Stimulated activated CD4-positive, alpha-beta T cell treated with anti-CD3 and anti-CD28 coated beads, Interleukin-12 subunit alpha, Interleukin-12 subunit beta, amount 100 ng/mL, for 48 hours (primary cell): ENCODE data around the gene BMI1.
"Not testable (repeated sequence)": the region's sequence is repeated elsewhere in the genome, so short reads cannot be mapped to it uniquely, and the experiment has no call there.

Source experiments
- DNase-seq, 3 donors: peaks; one replicate each; pipeline ENCODE4 v3.0.0-alpha.2; 2020; ENCODE audit warnings: low read depth in 2 of 3, low spot score in 1 of 3

The BMI1 gene

DNA sequence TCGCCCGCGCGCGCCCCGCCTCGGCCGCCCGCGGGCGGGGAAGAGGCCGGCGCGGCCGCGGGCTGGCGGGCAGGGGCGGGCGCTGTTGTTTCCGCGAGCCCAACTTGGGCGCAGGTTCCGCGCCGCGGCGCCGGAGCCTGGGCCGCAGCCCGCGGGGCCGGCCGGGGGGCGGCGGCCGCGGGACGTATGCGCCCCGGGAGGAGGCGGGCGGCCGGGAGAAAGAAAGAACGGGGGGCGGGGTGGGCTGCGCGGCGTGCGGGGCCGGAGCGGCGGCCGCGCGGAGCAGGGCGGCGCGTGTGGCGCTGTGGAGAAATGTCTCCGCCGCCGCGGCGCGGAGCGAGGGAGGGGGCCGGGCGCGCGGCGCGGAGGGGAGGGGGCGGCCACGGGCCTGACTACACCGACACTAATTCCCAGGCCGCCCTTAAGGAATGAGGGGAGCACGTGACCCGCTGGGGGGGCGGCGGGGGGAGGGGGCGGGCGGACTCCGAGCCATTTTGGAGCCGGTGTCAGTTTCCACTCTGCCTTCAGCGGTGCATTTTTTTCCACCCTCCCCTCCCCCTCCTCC lies at the start of gene BMI1:
BMI1 (plus strand) TSS at position 509 of the 565 bp plus-strand sequence. CDS start 5,351 bp downstream, outside the sequence.
- DNase-seq = peak in 1 of 3 donors; percentile 60

DNA sequence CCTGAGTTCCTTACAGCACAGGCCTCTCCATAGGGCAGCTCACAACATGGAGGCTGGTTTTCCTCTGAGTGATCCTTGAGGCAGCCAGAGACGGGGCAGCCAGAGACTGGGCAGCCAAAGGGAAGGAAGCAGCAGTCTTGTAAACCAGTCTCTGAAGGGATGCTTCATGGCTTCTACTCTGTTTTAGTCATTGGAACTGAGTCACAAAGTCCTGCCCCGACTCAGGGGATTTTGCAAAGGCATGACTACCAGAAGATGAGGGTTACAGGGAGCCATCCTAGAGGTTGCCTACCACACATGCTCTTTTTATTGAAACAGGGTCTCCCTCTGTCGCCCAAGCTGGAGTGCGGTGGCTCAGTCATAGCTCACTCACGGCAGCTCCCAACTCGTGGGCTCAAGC lies 49.1 kb upstream of the BMI1 start:
- no peak for DNase-seq

DNA sequence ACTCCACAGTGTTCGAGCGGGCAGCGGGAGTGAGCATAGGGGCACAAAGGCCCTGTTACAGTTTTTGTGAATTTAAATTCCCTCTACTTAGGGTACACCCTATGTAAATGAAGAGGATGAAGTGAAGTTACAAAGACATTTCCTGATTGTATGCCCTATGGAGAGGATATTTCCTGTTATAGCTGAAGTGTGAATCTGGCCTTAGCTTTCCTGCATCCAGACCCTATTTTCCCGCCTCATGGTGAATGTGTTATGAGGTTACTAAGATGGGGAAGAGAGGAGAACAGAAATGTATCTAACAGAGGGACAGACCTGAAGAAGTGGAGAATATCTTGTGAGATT lies 42.5 kb upstream of the BMI1 start:
- no peak for DNase-seq

DNA sequence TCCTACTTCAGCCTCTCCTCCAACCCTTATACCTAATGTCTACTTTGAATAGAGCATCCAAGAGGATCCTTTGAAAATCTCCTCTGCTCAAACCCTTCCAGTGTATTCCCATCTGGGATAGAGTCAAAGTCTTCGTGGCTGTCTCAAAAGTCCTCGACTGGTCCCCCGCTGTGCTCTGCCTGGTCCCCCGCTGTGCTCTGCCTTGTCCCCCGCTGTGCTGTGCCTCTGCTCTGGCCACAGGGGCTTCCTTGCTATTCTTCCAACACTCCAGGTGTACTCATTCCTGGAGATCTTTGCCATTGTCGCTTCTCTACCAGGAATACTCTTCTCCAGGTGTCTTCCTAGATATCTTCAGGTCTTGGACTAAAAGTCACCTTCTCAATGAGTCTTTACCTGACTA lies 40.8 kb upstream of the BMI1 start:
- no peak for DNase-seq

DNA sequence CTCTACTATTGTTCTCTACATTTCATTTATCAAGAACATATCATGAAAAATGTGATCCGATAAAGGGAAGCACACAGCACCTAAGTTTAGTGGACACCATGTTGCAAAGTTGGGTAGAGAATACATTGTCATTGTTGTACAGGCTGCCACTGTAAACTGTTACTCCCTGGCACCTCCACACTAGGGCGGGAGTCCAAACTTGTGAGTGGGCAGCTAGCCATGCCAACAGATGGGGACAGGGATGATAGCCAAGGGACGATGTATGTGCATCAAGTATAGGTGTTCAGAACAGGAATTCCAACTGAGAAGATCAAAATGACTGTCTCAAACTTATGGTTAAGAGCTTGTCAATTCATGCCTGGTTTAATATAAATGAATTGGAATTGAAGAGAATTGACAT lies 35.8 kb upstream of the BMI1 start:
- no peak for DNase-seq

DNA sequence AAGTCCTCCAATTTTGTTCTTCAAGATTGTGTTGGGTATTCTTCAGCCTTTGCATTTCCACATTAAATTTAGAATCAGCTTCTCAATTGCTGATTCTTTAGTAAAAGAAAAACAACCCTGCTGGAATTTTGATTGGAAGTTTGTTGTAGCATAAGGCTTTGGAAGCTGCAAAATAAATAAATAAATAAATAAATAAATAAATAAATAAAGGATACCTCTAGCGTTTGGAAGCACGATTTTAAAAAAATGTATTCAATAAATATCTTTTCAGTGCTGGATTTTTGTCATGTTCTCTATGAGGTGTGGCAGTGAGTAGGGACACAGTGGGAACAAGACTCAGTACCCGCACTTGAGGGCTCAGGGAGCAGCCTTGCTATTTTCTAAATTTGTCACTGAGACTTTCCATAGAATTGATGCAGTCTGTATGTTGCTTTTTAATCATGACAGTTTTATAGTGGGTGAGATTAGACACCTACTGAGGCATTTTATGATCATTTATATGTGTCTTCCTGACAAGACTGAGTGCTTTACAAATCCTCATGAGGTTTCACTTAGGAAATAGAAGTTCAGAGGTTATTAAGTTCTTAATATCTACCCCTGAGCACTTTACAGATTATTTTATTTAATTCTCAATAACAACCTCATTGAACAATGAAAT lies 27.0 kb upstream of the BMI1 start:
- DNase-seq = no peak

DNA sequence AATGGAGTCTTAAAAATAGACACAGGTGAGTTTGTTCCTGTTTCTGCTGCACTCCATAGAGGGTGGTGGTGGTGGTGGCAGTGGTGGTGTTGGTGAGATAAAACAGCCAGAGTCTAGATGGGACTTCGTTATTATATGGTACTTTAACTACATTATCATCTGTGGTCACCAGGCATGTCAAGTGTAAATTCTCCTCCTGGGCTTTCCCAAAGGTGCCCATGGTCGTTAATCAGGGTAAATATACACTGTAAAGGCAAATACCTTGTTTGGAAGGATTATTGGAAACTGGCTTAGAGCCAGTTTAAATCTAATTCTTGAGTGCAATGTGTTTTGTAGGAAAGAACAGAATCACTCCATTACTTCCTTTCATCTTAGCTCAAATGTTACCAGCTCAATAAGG lies 26.2 kb upstream of the BMI1 start:
- DNase-seq = no peak

DNA sequence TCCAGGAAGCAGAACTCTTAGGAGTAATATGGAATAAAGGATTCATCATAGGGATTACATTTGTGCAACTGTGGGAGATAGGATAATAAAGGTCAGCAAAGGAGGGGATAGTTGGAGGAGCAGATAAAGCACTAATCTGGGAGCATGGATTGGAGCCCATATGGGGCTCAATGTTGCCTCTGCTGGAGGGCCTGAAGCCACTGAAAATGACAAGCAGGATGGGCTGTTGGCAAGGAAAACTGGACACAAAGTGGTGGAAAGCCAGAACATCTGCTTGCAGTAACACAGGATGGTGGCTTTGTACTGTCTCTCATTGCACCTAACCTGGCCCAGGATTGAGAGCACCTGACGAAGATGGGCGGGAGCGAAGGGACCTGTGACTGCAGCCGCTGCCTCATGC lies 19.7 kb upstream of the BMI1 start:
- DNase-seq = no peak

DNA sequence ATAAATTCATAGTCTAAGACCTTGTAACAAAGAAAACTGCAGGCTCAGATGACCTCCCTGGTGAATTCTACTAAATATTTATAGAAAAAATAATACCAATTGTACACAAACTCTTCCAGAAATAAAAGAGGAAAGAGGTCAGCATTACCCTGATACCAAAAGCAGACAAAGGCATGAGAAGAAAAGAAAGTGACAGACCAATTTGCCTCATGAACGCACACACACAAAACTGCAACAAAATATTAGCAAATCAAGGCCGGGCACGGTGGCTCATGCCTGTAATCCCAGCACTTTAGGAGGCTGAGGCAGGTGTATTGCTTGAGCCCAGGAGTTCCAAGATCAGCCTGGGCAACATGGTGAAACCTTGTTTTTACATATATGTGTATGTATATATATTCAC lies 17.4 kb upstream of the BMI1 start:
- DNase-seq = no peak

DNA sequence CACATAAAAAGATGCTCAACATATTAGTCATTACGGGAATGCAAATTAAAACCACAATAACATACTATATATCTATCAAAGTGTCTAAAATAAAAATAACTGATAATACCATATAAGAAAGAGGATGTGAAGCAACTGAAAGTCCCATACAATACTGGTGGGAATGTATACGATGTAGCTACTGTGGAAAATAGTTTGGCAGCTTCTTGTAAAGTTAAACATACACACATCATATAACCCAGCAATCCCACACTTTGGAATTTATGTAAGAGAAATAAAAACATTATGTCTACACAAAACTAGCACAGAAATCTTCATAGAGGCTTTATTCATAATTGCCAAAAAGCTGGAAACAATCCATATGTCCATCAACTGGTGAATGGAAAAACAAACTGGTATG lies 15.2 kb upstream of the BMI1 start:
- DNase-seq = no peak

DNA sequence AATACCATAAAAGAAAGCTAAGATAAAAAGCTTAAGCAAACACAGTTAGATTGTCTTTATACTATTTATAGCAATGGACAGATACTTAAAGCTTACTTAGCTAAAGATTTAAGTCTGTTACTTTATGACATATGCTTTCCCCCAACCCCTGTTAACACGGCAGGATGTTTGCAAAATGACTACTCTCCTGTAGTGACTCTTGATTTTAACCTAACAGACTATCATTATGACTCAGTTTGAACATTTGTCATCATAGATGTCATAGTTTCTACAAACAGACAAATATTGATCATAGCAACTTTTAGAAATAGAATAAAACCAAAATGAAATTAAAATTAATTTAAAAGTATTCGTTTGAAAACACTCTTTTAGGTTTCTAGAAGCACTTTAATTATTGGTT lies 12.5 kb upstream of the BMI1 start:
- DNase-seq = no peak

DNA sequence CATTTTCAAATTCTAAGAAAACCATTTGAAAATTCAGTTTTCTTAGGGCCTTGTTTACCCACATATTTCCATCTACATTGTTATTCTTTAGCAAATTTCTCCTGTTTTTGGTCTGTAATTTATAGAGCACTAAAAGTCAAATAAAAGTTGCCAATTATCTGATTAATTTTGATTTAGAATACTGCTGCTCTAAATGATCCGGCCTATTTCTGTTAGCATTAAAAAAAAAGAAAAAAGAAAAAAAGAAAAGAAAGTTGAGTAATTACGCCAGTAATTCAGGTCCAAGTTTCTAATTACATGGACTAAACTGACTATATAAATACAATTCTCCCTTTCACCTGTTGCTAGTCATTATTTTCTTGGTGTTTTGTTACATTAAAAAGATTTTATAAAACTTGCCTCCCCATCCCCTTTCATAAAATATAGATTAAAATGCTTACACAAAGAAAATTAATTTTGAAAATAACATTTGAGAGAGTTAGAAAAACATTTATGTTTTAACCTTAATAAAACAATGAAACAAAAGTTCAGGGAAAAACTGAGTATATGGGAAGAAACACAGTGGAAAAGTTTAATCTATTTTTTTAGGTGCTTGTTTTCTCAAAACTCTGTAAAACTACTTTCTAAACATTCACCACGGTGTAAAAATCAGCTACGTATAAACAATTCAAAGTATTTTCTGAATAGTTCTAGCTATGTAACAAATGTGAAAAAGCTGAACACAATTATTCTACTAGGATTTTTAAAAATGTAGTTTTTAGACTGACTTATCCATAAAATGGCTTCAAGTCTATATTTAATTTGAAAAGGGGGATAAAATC lies 11.5 kb upstream of the BMI1 start:
- no peak for DNase-seq

DNA sequence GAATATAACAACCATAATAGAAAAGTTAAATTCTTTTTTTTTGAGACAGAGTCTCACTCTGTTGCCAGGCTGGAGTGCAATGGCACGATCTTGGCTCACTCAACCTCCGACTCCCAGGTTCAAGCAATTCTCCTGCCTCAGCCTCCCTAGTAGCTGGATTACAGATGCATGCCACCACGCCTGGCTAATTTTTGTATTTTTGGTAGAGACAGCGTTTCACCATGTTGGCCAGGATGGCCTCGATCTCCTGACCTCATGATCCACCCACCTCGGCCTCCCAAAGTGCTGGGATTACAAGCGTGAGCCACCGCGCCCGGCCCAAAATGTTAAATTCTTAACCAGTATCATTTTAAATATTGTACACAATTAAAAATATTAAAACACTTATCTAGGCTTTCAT lies 10.9 kb upstream of the BMI1 start:
- DNase-seq = not testable (repeated sequence)

DNA sequence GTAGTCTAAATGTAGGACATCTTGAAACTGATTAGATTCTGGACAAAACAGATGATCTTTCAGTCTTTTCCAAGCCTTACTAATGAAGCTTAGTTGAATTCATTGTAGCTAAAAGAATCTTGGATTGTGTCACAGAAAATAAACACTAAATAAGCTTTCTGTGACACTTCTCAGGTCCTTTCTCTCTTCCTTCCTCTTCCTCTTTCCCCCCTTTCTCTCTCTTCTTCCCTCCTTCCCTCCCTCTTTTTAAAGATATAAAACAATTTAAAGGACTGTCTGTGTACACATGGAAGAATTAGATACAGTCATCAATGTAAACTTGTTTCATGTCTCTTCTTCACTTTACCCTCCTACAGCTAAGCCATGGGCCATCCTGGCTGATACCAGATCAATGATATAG lies 10.0 kb upstream of the BMI1 start:
- no peak for DNase-seq

DNA sequence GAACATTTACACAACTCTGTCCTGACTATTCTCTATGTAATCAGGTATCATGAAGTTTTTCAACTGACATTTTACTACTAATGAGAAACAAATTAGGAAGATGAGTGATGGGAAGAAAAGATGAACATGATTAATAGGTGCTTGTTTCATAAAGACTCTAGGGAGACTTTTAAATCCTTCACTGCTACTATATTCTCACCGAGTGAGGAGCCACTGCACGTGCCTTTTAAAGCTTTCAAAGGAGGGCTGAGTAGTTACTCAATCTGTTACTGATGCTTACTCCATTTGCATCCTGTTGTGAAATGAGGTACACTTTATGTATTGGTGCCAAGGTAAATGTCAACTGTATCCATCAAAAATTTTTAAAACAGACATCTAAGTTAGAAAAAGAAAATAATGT lies 6.0 kb upstream of the BMI1 start:
- no peak for DNase-seq

DNA sequence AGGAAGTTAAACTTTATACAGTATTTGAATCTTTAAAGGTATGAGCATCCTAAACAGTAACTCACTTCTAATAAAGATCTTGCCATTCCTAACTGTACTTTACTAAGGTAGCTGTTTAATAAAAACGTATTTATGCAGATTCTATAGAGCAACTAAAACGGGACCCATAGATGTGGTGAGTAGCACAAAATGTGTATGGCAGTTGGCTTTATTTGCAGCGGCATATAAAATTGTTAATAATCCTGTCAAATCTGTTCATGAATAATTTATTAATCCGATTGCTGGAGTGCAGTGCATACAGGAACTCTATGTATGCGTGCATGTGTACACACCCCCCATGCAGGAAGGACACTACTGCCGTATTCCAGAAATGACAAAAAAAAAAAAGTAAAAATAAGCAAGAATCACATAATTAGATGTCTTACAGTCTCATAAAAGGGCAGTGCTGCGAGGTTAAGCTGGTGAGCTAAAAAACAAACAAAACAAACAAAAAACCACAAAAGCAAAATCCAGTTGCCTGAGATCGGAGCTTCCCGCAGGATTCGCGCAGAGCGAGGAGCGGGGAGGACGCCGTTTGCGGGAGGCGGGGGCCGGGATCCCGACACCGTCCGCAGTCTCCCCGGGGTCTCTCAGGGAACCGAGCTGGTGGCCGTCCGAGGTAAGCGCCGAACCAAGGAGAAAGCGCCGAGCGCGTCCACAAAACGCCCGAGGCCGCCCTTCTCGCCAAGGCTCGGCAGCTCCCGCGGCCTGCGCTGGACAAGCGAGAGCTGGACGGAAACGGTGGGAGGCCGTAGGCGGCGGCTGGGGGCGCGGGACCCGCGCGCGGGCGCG lies 5.2 kb upstream of the BMI1 start:
- no peak for DNase-seq

DNA sequence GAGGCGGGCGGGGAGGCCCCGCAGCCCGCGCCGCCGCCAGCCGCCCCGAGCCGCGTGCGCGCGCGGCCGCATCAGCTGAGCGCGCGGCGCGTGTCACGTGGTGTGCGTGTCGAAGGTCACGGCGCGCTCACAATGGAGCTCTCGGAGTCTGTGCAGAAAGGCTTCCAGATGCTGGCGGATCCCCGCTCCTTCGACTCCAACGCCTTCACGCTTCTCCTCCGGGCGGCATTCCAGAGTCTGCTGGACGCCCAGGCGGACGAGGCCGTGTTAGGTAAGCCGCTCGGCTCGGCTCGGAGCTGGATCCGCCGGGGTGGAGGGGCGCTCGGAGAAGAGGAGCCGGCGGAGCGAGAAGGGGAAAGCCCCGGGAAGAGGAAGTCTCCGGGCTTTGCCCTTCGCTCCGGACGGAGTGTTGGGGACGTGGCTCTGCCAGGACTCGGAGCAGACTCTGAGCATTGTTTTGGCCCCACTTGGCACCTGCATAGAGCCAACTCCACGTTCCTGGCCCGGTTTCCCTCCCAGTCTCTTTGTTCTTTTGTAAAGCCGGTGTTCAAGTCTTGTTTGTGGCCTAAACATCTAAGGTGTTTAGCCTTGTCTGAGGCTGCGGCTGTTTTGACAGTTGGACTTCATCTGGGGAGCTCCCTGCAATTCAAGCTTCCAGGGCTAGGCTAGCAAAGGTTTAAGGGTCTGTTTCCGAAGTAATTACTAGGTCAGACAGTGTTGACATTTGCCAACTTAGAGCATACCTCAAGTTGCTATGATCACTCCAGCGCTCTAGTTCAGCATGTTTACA lies 4.4 kb upstream of the BMI1 start, which contains the start of gene COMMD3:
COMMD3 (plus strand) TSS at position 103 of the 790 bp plus-strand sequence; CDS start at position 133, 30 bp downstream.
- DNase-seq = peak in 2 of 3 donors; percentile 57 to 74

DNA sequence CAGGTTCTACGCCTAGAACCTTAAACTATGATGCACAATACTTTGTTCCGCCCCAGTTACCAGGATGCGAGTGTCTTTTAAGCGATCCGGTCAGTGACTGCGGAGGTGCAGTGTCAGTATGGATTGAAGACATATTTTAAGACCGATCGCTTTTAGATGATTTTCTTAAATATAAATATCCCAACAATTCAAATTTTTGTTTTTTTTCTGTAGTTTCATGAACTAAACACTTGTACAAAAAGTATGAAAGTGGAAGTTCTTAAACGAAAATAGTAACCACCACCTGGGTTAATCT lies 3.9 kb upstream of the BMI1 start:
- no peak for DNase-seq

DNA sequence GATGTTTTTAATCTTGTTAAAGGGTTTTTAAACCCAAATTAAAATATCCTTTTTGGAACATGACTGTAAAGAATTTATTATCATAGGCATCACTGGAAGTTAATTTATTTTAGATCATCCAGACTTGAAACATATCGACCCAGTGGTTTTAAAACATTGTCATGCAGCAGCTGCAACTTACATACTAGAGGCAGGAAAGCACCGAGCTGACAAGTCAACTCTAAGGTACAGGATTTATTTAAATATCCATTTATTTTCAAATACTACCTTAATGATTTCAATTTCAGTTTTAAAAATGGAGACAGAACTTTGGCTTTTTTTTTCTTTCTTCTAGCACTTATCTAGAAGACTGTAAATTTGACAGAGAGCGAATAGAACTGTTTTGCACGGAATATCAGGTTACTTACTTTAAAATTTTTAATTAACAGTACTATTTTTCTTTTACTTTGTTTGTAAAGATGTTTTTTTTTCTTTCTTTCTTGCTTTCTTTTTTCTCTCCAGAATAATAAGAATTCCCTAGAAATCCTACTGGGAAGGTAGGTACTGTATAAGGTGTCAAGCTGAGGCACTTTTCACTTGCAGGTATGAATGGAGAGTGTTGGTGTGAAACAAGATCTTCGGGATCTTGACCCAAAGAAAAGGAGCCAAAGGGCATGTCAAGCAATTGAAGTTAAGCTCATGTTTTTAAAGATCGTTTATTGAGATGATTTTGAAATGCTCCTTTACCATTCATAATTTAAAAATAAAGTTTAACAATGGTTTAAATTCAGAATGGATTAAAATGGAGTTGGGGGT lies 2.9 kb upstream of the BMI1 start:
- no peak for DNase-seq

DNA sequence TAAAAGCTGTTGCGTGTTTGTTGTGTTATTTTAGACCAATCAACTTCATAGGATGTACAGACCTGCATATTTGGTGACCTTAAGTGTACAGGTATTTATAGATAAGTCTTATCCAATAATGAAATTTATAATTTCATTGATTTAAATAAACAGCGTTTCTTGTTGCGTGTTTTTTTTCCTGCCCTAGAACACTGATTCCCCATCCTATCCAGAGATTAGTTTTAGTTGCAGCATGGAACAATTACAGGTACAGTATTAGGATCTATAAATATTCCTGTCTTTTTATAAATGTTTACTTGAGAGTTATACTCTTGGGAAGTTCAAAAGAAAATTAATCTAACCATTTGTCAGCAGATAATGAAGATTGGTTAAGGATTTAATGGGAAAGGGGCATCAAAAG lies 2.1 kb upstream of the BMI1 start:
- no peak for DNase-seq
